DOHH2 (cell line): ENCODE data around the gene MLF2.

Experiments used
- EZH2phosphoT487 ChIP-seq: fragments of 200-600 bp; sonication (generic); IDR thresholded peaks from 2 replicates; pipeline ENCODE4 v1.6.1; 2017; ENCODE audit warnings: borderline replicate concordance, mild to moderate bottlenecking, antibody characterized with exemption, low read length, moderate library complexity, mixed read lengths
- TF ChIP-seq, protein P1 (sequence below): fragments of 200-600 bp; sonication (generic); IDR thresholded peaks from one replicate; pipeline ENCODE4 v1.5.1; 2014; ENCODE audit warnings: antibody characterized with exemption, mild to moderate bottlenecking, low read depth, low read length; ENCODE audit not compliant: poor library complexity, severe bottlenecking

DNA sequence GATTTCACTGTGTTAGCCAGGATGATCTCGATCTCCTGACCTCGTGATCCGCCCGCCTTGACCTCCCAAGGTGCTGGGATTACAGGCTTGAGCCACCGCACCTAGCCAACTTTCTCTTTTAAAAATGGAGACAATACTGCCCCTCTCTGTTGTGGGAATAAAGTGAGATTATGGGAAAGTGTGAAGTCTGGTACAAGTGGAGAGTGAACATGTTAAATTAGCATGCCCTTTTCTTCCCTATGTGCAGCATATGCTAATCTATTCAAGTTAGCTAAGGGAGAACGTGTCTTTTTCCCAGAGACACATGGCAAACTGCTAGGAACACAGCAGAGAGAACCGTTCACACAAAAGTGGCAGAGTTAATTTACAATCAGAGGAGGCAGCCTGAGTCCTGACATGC, 27.6 kb downstream of the MLF2 start:
- TF ChIP-seq, protein P1, sequence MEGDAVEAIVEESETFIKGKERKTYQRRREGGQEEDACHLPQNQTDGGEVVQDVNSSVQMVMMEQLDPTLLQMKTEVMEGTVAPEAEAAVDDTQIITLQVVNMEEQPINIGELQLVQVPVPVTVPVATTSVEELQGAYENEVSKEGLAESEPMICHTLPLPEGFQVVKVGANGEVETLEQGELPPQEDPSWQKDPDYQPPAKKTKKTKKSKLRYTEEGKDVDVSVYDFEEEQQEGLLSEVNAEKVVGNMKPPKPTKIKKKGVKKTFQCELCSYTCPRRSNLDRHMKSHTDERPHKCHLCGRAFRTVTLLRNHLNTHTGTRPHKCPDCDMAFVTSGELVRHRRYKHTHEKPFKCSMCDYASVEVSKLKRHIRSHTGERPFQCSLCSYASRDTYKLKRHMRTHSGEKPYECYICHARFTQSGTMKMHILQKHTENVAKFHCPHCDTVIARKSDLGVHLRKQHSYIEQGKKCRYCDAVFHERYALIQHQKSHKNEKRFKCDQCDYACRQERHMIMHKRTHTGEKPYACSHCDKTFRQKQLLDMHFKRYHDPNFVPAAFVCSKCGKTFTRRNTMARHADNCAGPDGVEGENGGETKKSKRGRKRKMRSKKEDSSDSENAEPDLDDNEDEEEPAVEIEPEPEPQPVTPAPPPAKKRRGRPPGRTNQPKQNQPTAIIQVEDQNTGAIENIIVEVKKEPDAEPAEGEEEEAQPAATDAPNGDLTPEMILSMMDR = no peak
- TF ChIP-seq EZH2phosphoT487 = no peak
